Activated CD4-positive, alpha-beta T cell treated with anti-CD3 and anti-CD28 coated beads, Interleukin-2, amount 50 U/mL, for 4 hours (primary cell): ENCODE measurements around the gene FUCA2.

Source experiments
- DNase-seq, 2 experiments: peaks; one replicate each; pipeline ENCODE4 v3.0.0-alpha.2; 2020

Gene FUCA2

GRCh38 chr6:143510991-143511891 is at the start of gene FUCA2:
Gene FUCA2, minus strand, starts transcription at chr6:143511720. Its CDS starts 86 bp downstream, at chr6:143511634.
- peak; percentile 56 to 59 for DNase-seq

- DNase-seq: no peak
Measured at GRCh38 chr6:143561105-143561704, 49.7 kb upstream of the FUCA2 start.

- no peak for DNase-seq
Measured at GRCh38 chr6:143559051-143559660, 47.6 kb upstream of the FUCA2 start.

GRCh38 chr6:143556529-143556928 is 45.0 kb upstream of the FUCA2 start:
- no peak for DNase-seq

- DNase-seq: no peak
Measured at GRCh38 chr6:143555582-143555981, 44.1 kb upstream of the FUCA2 start.

- DNase-seq: no peak
Measured at GRCh38 chr6:143555071-143555492, 43.6 kb upstream of the FUCA2 start.

- no peak for DNase-seq
Measured at GRCh38 chr6:143553337-143553736, 41.8 kb upstream of the FUCA2 start.

- no peak for DNase-seq
Measured at GRCh38 chr6:143549949-143550268, 38.4 kb upstream of the FUCA2 start.

GRCh38 chr6:143549221-143549948 is 37.9 kb upstream of the FUCA2 start:
- peak; percentile 52 to 54 for DNase-seq

- no peak for DNase-seq
Measured at GRCh38 chr6:143546599-143546998, 35.1 kb upstream of the FUCA2 start.

- no peak for DNase-seq
Measured at GRCh38 chr6:143545976-143546547, 34.5 kb upstream of the FUCA2 start.

GRCh38 chr6:143545165-143545564 is 33.6 kb upstream of the FUCA2 start:
- DNase-seq: no peak

GRCh38 chr6:143544011-143544696 is 32.6 kb upstream of the FUCA2 start:
- DNase-seq: no peak

GRCh38 chr6:143543435-143543834 is 31.9 kb upstream of the FUCA2 start:
- DNase-seq: no peak

- DNase-seq: no peak
Measured at GRCh38 chr6:143542888-143543287, 31.4 kb upstream of the FUCA2 start.

- DNase-seq: no peak
Measured at GRCh38 chr6:143540192-143540591, 28.7 kb upstream of the FUCA2 start.

GRCh38 chr6:143539734-143540133 is 28.2 kb upstream of the FUCA2 start:
- no peak for DNase-seq

GRCh38 chr6:143539106-143539505 is 27.6 kb upstream of the FUCA2 start:
- DNase-seq: no peak

- no peak for DNase-seq
Measured at GRCh38 chr6:143538374-143538773, 26.9 kb upstream of the FUCA2 start.

GRCh38 chr6:143536866-143537691 is 25.6 kb upstream of the FUCA2 start:
- peak; percentile 49 to 63 for DNase-seq

GRCh38 chr6:143536461-143536865 is 24.9 kb upstream of the FUCA2 start:
- peak; percentile 22 to 23 for DNase-seq
